NCI-H187 treated with DMSO at 0.1 percent for 48 hours (cell line): ENCODE results near the gene PMF1.
"Not testable (repeated sequence)": the region's sequence is repeated elsewhere in the genome, so short reads cannot be mapped to it uniquely, and the experiment has no call there.

Source experiments
- DNase-seq: peaks from one replicate; lab custom pipeline; 2025; lab: John Stamatoyannopoulos, UW

The PMF1 gene

DNA sequence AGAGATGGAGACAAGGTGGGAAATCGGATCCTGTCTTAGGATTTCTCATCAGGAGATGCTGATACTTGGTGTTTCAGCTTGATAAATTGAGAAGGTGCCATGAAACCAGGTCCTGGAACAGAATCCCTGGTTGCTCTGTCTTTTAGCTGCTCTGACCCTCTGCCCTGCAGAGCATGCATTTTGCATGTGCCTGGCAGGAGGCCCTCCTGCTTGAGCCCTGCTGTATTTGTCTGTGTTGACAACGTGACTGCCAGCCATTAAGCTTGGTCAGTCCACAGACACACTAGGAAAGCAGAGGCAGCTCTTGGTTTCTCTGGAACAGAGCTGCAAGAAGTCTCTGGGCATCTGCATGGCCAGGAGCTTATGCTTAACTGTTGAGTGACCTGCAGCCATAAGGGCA lies 16.4 kb upstream of the PMF1 start:
- no peak for DNase-seq

DNA sequence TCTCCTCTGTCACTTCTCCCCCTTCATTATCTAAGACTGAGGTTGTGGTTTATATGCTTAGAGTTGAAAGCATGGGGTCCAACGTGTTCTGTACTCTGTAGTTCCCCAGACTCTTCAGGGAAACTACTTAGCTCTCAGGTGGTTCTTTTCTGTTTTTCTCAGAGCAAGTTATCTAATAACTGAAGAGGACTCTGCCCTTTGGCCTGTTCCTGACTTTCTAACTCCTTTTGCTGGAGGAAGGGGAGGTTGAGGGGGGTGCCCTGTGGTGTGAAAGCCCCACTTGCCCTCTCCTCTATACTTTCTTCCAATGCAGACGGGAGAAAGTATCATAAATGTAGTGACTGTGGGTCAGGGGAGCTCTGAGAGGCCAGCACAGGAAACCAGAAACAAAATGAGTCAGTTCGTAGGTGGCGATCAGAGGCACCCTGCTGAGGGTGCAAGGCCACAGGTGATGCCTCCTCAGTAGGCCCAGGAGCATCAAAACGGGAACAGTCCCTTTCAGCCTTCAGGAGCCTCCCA lies 13.9 kb upstream of the PMF1 start:
- no peak for DNase-seq

DNA sequence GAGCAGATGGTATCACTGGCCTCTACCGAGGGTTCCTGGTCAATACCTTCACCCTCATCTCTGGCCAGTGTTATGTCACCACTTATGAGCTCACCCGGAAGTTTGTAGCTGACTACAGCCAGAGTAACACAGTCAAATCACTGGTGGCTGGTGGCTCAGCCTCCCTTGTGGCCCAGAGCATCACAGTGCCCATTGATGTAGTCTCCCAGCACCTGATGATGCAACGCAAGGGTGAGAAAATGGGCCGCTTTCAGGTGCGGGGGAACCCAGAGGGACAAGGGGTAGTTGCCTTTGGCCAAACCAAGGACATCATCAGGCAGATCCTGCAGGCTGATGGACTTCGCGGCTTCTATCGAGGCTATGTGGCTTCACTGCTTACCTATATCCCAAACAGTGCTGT lies 12.8 kb upstream of the PMF1 start:
- no peak for DNase-seq

DNA sequence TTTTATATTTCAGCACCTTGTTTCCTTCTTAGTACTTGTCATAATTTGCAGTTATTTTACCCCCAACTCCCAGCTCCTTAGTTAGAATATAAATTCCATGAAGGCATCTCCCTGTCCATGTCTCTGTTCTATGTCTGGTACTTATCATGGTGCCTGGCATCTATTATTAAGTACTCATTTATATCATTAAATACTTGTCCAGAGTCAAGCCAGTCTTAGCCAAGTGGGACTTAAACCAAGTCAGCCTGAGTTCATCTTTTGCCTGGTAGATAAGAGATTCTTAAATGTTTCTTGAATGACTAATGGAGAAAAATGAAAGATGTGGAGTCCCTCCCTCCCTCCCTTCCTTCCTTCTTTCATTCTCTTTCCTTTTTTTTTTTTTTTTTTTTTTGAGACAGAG lies 9.5 kb upstream of the PMF1 start:
- no peak for DNase-seq

DNA sequence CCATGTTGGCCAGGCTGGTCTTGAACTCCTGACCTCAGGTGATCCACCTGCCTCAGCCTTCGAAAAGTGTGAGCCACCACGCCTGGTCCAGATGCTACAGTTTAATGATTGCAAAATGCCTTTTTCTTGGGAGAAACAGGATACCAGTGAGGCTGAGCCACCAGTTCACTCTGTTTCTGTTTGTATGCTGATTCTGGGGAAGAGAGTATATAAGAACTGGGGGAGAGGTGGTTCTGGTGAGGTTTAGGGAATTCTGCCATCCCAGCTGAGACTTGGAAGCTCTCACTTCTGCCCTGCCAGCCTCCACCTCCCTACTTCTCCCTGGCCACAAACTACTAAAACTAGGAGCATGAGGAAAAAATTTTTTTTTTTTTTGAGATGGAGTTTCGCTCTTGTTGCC lies 8.1 kb upstream of the PMF1 start:
- DNase-seq: no peak

DNA sequence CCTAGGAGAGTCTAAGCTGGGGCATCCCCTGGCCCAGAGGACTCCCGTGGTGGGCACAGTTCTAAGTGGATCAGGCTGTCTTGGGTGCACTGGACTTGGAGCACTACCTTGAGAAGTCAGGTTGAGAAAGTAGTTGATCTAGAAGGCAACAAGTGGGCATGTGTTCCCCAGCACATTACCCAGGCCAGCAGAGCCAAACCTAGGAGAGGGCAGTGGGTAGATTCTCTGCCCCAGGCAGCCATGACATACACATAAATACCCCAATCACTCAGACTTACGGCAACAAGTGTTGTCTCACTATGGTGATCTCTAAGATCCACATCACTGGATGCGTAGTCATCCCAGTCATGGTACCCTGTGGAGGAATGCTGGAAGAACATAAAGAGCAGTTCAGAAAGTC lies 1.6 kb upstream of the PMF1 start:
- no peak for DNase-seq

DNA sequence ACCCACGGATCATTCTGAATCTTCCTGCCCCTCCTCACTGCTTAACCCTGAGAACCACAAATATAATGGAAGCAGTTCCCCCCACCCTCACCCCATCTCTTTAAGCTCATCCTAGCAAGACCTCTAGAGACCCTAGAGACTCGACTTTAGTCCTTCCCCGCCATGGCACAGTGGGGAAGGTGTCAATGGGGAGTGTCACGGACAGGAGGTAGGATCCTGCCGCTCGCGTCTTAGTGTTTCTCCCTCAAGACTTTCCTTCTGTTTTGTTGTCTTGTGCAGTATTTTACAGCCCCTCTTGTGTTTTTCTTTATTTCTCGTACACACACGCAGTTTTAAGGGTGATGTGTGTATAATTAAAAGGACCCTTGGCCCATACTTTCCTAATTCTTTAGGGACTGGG lies 677 bp upstream of the PMF1 start:
- DNase-seq: no peak

DNA sequence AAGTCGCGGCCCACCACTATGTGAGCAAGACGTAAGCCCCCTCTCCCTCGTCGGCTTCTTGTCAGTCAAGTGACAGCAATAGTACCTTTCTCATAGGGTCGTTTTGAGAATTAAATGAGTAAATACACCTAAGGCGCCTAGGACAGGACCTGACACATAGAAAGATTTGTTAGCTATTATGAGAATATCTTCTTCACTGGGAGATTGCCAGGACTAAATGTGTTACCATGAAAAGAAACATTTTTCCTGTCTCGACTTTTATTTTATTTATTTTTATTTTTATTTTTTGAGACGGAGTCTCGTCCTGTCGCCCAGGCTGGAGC lies 798 bp downstream of the PMF1 start:
- no peak for DNase-seq

DNA sequence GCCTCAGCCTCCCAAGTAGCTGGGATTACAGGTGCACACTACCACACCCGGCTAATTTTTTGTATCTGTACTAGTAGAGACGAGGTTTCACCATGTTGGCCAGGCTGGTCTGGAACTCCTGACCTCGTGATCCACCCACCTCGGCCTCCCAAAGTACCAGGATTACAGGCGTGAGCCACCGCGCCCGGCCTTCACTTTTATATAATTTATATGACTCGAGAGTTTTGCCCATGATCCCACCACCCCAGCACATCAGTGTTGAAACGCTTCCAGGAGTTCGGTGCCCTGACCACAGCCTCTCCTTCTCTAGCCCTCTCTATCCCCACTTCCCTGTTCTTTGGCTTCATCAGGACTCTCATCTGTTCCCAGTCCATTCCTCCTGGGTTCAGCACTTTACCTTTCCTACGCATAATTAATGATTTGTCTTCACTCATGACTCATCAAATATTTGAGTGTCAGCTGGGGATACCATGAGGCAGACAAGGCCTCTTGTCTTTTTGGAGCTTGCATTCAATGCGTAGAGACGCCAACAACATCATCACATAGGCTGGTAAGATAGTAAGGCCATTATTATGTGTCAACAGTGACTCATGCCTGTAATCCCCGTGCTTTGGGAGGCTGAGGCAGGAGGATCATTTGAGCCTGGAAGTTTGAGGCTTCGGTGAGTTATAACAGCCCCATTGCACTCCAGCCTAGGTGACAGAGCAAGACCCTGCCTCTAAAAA lies 1.4 kb downstream of the PMF1 start:
- no peak for DNase-seq

DNA sequence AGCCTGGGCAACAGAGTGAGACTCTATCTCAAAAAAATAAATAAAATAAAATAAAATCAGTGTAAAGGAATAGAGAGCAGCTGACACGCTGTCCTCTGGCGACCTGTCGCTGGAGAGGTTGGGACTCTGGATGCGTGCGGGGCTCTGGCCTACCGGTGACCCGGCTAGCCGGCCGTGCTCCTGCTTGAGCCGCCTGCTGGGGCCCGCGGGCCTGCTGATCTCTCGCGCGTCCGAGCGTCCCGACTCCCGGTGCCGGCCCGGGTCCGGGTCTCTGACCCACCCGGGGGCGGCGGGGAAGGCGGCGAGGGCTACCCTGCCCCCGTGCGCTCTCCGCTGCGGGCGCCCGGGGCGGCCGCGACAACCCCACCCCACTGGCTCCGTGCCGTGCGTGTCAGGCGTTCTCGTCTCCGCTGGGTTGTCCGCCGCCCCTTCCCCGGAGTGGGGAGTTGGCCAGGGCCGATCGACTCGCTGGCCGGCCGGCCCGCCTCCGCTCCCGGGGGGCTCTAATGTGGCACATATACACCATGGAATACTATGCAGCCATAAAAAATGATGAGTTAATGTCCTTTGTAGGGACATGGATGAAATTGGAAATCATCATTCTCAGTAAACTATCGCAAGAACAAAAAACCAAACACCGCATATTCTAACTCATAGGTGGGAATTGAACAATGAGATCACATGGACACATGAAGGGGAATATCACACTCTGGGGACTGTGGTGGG lies 3.7 kb downstream of the PMF1 start:
- DNase-seq: not testable (repeated sequence)

DNA sequence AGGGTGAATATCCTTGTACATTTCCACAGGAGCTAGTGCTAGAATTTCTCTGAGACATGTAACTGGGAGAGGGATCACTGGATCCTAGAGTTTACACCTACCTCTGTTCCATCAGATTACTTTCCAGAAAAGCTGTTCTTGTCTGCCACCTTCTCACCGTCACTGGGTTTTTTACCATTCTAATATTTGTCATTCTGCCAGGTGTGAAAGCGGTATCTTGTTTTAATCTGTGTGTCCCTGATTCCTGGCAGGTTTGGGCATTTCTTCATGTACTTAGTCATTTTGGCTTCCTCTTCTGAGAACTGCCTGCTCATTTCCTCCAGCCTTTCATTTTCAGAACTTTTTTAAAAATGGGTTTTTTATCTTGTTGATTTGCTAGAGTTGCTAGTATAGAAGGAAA lies 5.1 kb downstream of the PMF1 start:
- no peak for DNase-seq

DNA sequence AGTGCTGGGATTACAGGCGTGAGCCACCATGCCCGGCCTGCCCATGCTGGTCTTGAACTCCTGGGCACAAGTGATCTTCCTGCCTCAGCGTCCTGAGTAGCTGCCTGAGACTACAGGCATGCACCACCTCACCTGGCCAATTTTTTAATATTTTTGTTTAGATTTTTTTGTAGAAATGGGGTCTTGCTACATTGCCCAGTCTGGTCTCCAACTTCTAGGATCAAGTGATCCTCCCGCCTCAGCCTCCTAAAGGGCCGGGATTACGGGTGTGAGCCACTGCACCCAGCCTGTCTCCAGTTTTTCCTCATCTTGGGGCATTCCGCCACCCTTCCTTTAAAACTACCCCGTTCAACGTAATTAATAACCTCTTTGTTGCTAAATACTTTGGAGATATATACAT lies 7.4 kb downstream of the PMF1 start:
- DNase-seq: no peak

DNA sequence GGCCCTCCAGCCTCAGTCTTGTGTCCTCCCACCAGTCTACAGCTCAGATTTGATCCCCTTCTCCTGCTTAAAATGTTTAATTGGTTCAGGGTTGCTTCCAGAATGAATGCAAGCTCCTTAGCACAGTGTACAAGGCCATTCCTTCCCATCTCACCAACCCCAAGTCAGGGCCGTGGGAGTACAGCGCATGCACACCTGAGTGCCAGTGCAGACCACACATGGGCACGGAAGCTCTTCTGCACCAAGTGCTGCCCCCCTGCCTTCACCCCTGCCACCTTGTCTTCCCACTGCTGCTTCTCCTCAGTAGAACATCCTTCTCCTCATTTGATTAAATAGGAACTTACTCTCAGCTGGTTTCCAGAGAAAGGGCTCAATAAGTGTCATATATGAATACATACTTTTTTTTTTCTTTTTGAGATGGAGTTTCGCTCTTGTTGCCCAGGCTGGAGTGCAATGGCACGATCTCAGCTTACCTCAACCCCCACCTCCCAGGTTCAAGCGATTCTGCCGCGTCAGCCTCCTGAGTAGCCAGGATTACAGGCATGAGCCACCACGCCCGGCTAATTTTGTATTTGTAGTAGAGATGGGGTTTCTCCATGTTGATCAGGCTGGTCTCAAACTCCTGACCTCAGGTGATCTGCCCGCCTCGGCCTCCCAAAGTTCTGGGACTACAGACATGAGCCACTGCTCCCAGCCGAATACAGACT lies 9.3 kb downstream of the PMF1 start:
- no peak for DNase-seq

DNA sequence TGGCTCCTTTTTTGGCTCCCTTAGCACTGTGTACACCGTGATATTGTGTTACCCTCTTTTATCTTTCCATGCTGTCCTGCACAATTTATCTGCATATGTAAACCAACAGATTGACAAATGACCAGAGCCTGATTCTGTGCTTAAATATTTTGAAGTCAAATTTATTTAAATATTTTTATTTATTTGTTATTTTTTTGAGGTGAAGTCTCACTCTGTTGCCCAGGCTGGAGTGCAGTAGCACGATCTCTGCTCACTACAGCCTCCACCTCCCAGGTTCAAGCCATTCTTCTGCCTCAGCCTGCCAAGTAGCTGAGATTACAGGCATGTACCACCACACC lies 12.8 kb downstream of the PMF1 start:
- no peak for DNase-seq

DNA sequence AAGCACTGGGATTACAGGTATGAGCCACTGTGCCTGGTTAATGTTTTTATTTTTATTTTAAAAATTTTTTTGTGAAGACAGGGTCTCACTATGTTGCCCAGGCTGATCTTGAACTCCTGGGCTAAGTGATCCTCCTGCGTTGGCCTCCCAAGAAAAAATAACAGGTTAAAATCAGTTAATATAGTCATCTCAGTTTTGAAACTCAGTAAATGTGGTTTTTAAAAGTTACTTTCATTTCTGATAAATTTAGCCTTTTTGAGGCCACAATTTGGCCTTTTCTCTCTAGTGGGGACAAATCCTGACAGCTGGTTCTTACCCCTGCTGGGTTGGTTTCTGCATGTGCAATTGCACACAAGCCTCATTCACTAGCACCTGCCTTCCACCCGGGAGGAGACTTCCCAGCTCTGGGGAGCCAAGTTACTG lies 13.3 kb downstream of the PMF1 start:
- DNase-seq: no peak

DNA sequence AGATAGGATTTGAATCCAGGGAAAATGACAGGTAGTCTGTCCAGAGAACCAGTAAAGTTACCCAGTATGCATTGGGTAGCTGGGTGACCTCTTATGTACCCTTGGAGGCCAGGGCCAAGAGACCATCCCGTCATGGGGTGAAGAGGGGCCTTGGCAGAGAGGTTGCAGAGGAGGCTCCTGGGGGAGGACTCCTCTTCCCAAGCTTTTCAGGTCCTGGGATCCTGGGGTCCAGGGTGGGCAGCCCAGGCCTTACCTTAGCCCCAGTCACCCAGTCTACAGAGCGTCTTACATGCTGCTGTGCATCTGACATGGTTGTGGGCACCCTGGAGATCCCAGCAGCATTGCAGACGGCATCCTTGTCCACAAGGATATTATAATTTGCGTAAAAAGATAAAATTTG lies 14.0 kb downstream of the PMF1 start:
- no peak for DNase-seq

DNA sequence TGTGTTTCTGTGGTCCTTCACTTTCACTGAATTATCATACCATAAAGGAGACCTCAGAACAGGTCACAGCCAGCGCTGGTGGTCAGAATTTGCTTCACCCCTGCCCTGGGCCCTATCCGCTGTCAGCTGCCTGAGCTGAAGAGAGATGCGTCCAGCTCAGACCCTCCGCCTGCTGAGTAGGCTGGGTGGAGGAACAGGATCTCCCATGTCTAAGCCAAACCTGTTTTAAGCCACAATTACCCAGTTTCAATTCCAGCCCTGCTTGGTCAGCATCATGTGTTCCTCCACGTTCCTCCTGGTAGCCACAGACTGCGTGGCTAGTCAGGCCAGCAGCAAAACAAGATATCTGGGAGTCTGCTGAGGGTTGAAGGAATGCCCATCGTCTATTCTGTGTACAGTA lies 15.7 kb downstream of the PMF1 start:
- no peak for DNase-seq

DNA sequence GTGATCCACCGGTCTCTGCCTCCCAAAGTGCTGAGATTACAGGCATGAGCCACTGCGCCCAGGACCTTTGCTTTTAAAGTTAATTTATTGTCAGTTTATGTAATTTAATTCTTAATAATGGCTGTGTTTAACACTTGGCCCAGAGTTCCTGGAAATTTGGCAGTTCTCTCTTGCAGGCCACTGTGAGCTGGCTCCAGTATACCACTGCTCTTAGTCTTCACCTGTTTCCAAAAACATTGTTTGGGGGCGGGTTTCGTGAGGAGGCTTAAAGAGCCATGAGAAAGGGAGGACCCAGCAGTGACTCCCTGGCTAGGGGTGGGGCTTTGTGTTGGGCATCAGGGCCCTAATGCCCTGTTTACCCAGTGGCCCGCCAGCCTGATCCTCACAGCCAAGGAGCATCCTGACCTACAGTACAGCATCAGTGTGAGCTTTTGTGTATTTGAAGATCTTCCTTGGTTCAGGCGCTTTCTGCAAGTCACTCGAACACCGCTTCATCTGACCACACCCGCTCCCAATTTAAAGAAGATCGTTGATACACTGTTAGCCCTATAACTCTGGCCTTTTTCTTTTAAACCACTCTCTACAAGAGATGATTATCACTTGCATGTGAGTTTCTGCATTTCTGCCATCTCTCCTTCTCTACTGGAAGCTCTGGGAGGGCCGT lies 17.1 kb downstream of the PMF1 start:
- DNase-seq: no peak

DNA sequence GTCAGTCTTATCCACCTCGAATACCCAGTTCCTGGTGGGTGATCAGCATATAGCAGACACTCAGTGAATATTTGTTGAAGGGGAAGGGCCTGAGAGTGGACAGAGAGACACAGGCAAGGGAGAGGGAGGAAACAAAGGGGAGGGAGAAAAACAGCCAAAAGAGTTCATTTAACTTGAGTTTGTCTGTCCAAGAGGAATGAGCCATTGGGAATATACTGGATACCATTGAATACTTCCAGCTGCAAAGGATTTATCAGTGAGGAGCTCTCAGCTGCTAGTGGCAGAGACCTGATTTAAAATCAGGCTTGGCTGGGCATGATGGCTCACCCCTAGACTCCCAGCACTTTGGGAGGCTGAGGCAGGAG lies 17.6 kb downstream of the PMF1 start:
- DNase-seq: no peak

DNA sequence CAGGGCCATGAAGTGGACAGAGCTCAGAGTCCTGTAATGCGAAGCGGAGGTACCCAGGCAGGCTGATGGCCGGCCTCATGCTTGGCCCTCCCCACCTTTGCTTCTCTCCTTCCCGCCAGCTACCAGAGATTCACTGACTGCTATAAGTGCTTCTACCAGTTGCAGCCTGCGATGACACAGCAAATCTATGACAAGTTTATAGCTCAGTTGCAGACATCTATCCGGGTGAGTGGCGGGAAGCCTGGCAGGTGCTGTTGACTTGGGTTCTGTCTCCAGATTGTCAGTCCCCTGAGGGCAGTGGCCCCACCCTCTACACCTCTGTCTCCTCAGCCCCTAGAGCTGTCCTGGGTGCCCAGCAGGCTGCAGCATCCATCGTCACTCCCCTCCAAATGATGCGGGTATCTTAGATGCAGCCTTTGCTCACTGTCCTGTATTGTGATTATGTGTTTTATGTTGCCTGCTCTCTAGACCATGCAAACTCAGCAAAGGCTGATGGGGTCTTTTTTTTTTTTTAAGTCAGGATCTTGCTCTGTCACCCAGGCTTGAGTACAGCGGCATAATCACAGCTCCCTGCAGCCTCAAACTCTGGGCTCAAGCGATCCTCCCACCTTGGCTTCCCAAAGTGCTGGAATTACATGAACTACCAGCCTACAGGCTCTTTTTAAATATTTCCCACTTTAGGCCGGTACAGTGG lies 19.5 kb downstream of the PMF1 start:
- no peak for DNase-seq

DNA sequence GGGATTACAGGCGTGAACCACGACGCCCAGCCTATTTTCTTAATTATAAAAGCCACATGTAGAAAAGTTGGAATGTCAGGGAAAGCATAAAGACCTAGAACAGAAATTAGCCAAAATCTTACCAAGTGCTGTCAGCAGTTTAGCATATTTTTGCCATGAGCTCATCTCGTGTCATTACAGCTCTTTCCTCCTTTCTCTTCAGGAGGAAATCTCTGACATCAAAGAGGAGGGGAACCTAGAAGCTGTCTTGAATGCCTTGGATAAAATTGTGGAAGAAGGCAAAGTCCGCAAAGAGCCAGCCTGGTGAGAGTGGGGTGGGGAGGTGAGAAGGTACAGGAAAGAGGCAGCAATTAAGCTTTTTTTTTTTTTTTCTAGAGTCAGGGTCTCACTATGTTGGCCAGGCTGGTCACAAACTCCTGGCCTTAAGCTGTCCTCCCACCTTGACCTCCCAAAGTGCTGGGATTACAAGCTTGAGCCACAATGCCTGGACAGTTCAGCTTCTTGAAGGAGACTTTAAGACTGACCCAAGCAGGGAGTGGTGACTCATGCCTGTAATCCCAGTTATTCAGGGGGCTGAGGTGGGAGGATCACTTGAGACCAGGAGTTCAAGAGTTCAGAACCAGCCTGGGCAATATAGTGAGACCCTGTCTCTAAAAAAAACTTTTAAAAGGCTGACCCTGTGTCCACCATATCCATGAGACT lies 20.8 kb downstream of the PMF1 start:
- DNase-seq: no peak

DNA sequence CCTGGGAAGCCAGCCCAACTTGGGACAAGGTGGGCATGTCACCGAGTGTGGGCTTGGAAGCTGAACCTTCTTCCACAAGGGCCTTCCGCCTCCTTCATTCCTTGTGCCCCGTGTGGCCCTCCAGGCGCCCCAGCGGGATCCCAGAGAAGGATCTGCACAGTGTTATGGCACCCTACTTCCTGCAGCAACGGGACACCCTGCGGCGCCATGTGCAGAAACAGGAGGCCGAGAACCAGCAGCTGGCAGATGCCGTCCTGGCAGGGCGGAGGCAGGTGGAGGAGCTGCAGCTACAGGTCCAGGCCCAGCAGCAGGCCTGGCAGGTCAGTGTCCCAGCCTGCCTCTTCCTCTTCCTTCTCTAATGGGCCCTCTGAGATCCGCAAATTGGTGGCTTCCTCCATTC lies 23.4 kb downstream of the PMF1 start:
- DNase-seq: no peak
